Subcutaneous preadipocyte (primary cell): ENCODE measurements around the gene TST. TPM values are rescaled to one million over a fixed set of nuclear protein-coding genes. Genes with fewer than 3 reads are reported as not detected.

ENCODE experiments used
- small RNA-seq: library from RNA; depleted of rRNA; stranded (forward); fragments of <200 nt; gene quantifications from one replicate; pipeline ENCODE3, GENCODE V24; 2012
- total RNA-seq: library from RNA; depleted of rRNA; stranded (reverse); fragments of >200 nt; gene quantifications from 2 replicates; pipeline ENCODE4 v1.2.3, GENCODE V29; 2012

The TST gene
- total RNA-seq: 26.5 and 26.8 TPM in 2 replicates

DNA sequence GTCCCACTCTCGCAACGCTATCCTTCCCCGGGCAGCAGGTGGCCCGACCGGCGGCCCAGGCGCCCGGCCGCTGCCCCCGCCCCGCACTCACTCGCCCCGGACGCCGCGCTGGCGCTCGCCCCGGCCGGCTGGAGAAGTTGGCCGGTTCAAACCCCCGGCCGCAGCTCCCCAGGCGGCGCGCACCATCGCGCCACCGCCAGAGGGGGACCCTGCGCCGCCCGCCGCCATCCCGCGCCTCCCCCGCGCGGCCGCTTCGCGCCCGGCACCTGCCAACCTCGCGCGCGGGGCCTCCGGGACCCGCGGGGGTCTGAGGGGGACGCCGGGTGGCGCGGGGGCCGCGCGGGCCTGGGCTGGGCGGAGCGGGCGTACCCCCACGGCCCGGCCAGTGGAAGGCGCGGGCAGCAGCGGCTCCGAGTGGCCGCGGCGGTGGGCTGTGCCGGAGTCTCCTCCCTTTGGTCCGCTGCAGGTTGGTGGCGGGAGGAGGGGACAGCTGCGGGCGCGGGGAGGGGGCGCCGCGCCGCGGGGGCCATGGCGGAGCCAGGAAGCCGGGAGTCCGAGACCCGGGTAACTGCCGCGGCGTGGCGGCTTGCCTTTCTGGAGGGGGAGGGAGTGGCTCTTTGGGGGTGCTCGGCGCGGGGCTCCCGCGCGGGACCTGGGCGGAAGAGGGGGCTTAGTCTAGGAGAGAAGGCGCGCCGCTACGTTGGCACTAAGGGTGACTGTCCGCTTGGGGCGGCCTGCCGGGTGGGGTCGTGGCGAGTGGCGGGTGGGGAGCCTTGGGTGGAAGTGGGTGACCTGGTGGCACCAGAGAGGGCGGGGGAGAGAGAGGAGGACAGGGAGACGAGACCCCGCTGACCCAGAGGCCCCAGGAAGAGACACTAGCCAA lies at the start of gene TST, which contains the start of gene MPST:
Gene TST (minus strand): TSS at position 139 of the 883 bp plus-strand sequence. CDS start 715 bp downstream, outside the sequence.
Gene MPST (plus strand): TSS at position 434 of the 883 bp plus-strand sequence. CDS start 95 bp downstream, at position 529.

DNA sequence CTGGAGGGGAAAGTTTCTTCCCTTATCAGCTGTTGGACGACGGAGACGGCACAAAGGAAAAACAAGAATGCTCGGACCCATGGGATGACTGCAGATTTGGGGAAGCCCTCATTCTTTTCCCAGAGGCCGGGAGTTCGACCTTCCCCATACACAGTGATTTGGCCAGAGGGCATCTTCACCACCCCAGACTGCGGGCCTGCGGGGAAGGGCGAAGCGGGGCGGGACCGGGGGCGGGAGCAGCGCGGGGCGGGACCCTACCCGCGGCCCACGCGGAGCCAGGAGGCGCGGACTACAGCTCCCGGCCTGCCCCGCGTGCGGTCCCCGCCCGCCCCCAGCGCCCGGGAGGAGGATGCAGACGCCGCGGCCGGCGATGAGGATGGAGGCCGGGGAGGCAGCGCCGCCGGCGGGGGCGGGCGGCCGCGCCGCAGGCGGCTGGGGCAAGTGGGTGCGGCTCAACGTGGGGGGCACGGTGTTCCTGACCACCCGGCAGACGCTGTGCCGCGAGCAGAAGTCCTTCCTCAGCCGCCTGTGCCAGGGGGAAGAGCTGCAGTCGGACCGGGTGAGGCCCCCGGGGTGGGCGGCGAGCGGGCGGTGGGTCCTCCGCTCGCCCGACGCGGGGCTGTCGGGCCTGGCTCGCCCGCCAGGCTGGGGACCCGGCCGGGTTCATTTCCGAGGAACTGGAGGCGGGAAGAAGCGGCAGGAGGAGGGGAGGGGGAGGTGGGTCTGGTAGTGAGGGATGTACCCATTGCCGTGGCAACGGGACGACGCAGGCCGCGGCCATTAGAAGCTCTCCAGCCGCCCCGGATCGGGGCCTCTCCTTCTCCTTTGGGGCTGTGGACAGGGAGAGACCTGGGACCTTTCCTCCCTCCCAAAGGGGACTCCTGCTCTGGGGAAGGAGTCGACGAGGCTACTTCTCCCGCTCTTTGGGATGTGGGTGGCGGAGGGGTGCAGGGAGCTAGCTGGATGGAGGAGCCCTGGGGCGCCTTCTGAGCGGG lies 32.4 kb upstream of the TST start, which contains the start of gene KCTD17:
Gene KCTD17 (plus strand): TSS at position 352 of the 995 bp plus-strand sequence. CDS start 19 bp downstream, at position 371.

Small RNA genes lying within 50 kb of the gene (small RNA-seq; reads per million reads assigned to genes)
- not detected for gene RF00019

Other genes starting within 250 kb of the TST start
- 15.8 and 17.2 TPM in 2 replicates for gene IFT27, start 243.3 kb downstream of the TST start, total RNA-seq
- gene PVALB, start 202.4 kb downstream of the TST start, total RNA-seq: not detected in 2 replicates
- gene NCF4, start 158.4 kb downstream of the TST start, total RNA-seq: not detected in 2 replicates
- gene CSF2RB, start 105.8 kb downstream of the TST start, total RNA-seq: not detected in 2 replicates
- gene MPST, start 295 bp upstream of the TST start, total RNA-seq: 48.5 and 66.1 TPM in 2 replicates
- 21.7 and 27.6 TPM in 2 replicates for gene KCTD17, start 32.3 kb upstream of the TST start, total RNA-seq
- gene TMPRSS6, start 90.3 kb upstream of the TST start, total RNA-seq: not detected in 2 replicates
- gene IL2RB, start 130.5 kb upstream of the TST start, total RNA-seq: not detected in 2 replicates
- gene C1QTNF6, start 168.8 kb upstream of the TST start, total RNA-seq: 4.1 and 5.9 TPM in 2 replicates
- not detected in 2 replicates for gene SSTR3, start 193.0 kb upstream of the TST start, total RNA-seq
- 7.0 and 16.6 TPM in 2 replicates for gene RAC2, start 224.8 kb upstream of the TST start, total RNA-seq